ENCODE results near the gene TCF7L2. TPM values are rescaled to one million over a fixed set of nuclear protein-coding genes. Genes with fewer than 3 reads are reported as not detected.

TCF7L2 gene
- polyA plus RNA-seq, 1 donor from 2014 or later = 1.7 TPM

DNA sequence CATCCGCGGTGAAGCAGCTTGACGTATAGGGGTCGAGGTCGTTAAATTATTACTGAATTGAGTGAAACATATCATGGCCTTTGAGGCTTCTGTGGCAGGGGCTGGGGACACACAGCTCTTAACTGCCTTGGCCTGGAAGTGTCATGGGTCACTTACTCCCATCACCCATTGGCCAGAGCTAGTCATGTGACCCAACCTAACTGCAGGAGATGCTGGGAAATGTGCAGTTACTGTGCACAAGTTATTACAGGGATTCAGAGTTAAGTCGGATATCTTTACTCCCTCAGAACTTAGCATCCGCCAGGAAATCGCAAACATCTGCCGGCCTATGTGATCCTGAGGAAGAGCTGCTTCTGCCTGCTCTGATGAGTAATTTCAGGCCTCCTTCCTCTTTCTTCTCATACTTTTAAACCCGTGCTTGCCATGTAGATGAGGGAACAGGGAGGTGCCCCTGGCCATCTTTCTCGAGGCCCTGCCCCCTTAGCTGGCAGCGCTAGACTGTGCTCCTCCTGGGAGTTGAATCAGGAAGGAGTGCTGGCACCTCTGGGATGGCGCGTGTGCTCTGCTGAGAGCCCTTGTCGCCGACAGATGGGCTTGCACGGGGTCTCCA is 203.6 kb downstream of the TCF7L2 start:
- H3K36me3 ChIP-seq (ENCODE audit: insufficient read depth, low read length) = no peaks in the 10 kb centered on the region
- no peaks in the 10 kb centered on the region for H3K9me3 ChIP-seq (ENCODE audit: low read length)
- H3K4me3 ChIP-seq (ENCODE audit: low read length) = no peak overlapping the region
- no peak overlapping the region for H3K4me2 ChIP-seq (ENCODE audit: low read length)
- TF ChIP-seq EP300 (conservative IDR thresholded peaks at IDR 0.05; ENCODE audit: poor library complexity, severe bottlenecking) = no peak
- TF ChIP-seq, protein P1, sequence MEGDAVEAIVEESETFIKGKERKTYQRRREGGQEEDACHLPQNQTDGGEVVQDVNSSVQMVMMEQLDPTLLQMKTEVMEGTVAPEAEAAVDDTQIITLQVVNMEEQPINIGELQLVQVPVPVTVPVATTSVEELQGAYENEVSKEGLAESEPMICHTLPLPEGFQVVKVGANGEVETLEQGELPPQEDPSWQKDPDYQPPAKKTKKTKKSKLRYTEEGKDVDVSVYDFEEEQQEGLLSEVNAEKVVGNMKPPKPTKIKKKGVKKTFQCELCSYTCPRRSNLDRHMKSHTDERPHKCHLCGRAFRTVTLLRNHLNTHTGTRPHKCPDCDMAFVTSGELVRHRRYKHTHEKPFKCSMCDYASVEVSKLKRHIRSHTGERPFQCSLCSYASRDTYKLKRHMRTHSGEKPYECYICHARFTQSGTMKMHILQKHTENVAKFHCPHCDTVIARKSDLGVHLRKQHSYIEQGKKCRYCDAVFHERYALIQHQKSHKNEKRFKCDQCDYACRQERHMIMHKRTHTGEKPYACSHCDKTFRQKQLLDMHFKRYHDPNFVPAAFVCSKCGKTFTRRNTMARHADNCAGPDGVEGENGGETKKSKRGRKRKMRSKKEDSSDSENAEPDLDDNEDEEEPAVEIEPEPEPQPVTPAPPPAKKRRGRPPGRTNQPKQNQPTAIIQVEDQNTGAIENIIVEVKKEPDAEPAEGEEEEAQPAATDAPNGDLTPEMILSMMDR (IDR thresholded peaks at IDR 0.05; ENCODE audit: poor library complexity, severe bottlenecking) = no peak
- TF ChIP-seq REST (IDR thresholded peaks at IDR 0.05; ENCODE audit: borderline replicate concordance) = no peak
- no peak for TF ChIP-seq SMC3 (conservative IDR thresholded peaks at IDR 0.05; ENCODE audit: poor library complexity)
- no peak for TF ChIP-seq MXI1 (conservative IDR thresholded peaks at IDR 0.05; ENCODE audit: poor library complexity, severe bottlenecking)
- TF ChIP-seq POLR2AphosphoS5 (IDR thresholded peaks at IDR 0.05) = no peak
- no peaks in the 10 kb centered on the region for H3K79me2 ChIP-seq (replicated peaks; ENCODE audit: insufficient read depth, low read length)
- no peaks in the 10 kb centered on the region for H3K27me3 ChIP-seq (ENCODE audit: insufficient read depth, low read depth, low read length)
- no peak overlapping the region for H3K9ac ChIP-seq (ENCODE audit: low read length)
- no peaks in the 10 kb centered on the region for H3F3A ChIP-seq (ENCODE audit: insufficient read depth, low read length, poor library complexity, severe bottlenecking)
- no peak overlapping the region for H3K27ac ChIP-seq (ENCODE audit: low read length)
- H3K9me2 ChIP-seq (ENCODE audit: insufficient read depth, low read length) = no peaks in the 10 kb centered on the region
- H2AFZ ChIP-seq (ENCODE audit: low read depth, low read length) = no peak overlapping the region
- no peaks in the 10 kb centered on the region for H4K20me1 ChIP-seq (ENCODE audit: insufficient read depth)

DNA sequence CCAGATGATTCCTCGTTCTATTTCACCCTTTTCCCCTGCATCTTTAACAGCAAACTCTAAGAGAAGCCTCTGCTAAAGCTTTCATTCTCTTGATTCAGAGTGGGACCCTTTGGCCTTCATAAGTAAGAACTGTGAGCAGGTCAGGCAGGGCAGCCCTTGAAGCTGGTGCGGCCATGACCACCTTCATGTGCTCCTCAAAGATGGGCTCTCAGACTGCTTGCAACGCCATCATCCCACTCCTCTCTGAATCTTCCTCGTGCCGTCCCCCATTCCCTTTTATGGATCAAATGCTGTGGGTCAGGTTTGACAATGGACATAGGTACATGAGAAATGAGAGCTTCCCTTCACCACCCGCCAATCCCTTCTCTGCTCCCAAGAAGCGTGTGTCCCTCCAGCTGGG is 207.4 kb downstream of the TCF7L2 start:
- no peaks in the 10 kb centered on the region for H3K36me3 ChIP-seq (ENCODE audit: insufficient read depth, low read length)
- no peak overlapping the region for H3K27ac ChIP-seq (ENCODE audit: low read length)
- no peak for TF ChIP-seq EZH2 (IDR thresholded peaks at IDR 0.05; ENCODE audit: borderline replicate concordance, insufficient read depth, low read length, poor library complexity, severe bottlenecking)
- TF ChIP-seq, protein P1 (IDR thresholded peaks at IDR 0.05; ENCODE audit: poor library complexity, severe bottlenecking) = no peak
- no peaks in the 10 kb centered on the region for H4K20me1 ChIP-seq (ENCODE audit: insufficient read depth)
- H3F3A ChIP-seq (ENCODE audit: insufficient read depth, low read length, poor library complexity, severe bottlenecking) = no peaks in the 10 kb centered on the region
- no peaks in the 10 kb centered on the region for H3K27me3 ChIP-seq (ENCODE audit: insufficient read depth, low read depth, low read length)
- no peaks in the 10 kb centered on the region for H3K9me2 ChIP-seq (ENCODE audit: insufficient read depth, low read length)
- no peaks in the 10 kb centered on the region for H3K79me2 ChIP-seq (replicated peaks; ENCODE audit: insufficient read depth, low read length)
- no peak overlapping the region for H3K4me2 ChIP-seq (ENCODE audit: low read length)
- no peak overlapping the region for H2AFZ ChIP-seq (ENCODE audit: low read depth, low read length)
- H3K4me3 ChIP-seq (ENCODE audit: low read length) = no peak overlapping the region
- H3K9ac ChIP-seq (ENCODE audit: low read length) = no peak overlapping the region
- H3K9me3 ChIP-seq (ENCODE audit: low read length) = no peaks in the 10 kb centered on the region
